Gastroesophageal sphincter (tissue), 4 donors: ENCODE measurements around the gene FGF16. TPM values are rescaled to one million over a fixed set of nuclear protein-coding genes. Genes with fewer than 3 reads are reported as not detected.

ENCODE experiments used
- ATAC-seq: fragments of 150-250 bp; one replicate; pipeline ENCODE4 v1.9.1; 2016; ENCODE audit warnings: mild to moderate bottlenecking, moderate library complexity
- H3K27ac ChIP-seq, 4 donors: fragments of 200-600 bp; sonication (generic) in 3 of 4; 1 replicate in 3 of 4; 2 replicates in 1 of 4; pipeline ENCODE4 v1.5.1; 2016 to 2019
- H3K27me3 ChIP-seq: fragments of 200-600 bp; sonication (generic); one replicate; pipeline ENCODE4 v1.5.1; 2019
- H3K36me3 ChIP-seq, 2 donors: fragments of 200-600 bp; sonication (generic); one replicate each; pipeline ENCODE4 v1.5.1; 2019; ENCODE audit warnings: control low read depth in 1 of 2
- H3K4me1 ChIP-seq, 3 donors: fragments of 200-600 bp; sonication (generic); 1 replicate in 2 of 3; 2 replicates in 1 of 3; pipeline ENCODE4 v1.5.1; 2016 to 2019; ENCODE audit warnings: control low read depth in 2 of 3
- H3K4me3 ChIP-seq, 2 donors: fragments of 200-600 bp; sonication (generic); one replicate each; pipeline ENCODE4 v1.5.1; 2019; ENCODE audit warnings: mild to moderate bottlenecking in 1 of 2, moderate library complexity in 1 of 2
- H3K9me3 ChIP-seq, 3 donors: fragments of 200-600 bp; sonication (generic); one replicate each; pipeline ENCODE4 v1.5.1; 2017 to 2019; ENCODE audit warnings: control low read depth in 2 of 3
- EP300 ChIP-seq: sonication (generic); formaldehyde crosslinking; IDR thresholded peaks from one replicate; pipeline ENCODE4 v1.6.1; 2017; ENCODE audit warnings: antibody characterized with exemption, mild to moderate bottlenecking
- POLR2A ChIP-seq, 2 donors: fragments of 450-650 bp; IDR thresholded peaks; one replicate each; pipeline ENCODE4 v1.6.1; 2017; ENCODE audit warnings: antibody characterized with exemption in 2 of 2, mild to moderate bottlenecking in 2 of 2, moderate library complexity in 1 of 2
- POLR2AphosphoS5 ChIP-seq: sonication (generic); formaldehyde crosslinking; IDR thresholded peaks from one replicate; pipeline ENCODE4 v1.6.1; 2017; ENCODE audit warnings: antibody characterized with exemption
- WGBS, 2 donors: methylation state at CpG; one replicate each; pipeline ENCODE4 v1.1.5; 2018; ENCODE audit warnings: low coverage in 1 of 2; 5-methylcytosine and 5-hydroxymethylcytosine counted together
- total RNA-seq, 4 donors: library from RNA; depleted of rRNA; stranded (reverse); fragments of >200 nt; gene quantifications; one replicate each; pipeline ENCODE4 v1.1.0, GENCODE V29; 2016
- TF ChIP-seq, protein P1 (sequence below), 4 experiments: fragments of 200-600 bp in 2 of 4; fragments of 450-650 bp in 2 of 4; sonication (generic) in 1 of 4; IDR thresholded peaks; one replicate each; pipeline ENCODE4 v1.5.1; 2017 to 2019; ENCODE audit warnings: antibody characterized with exemption in 4 of 4, mild to moderate bottlenecking in 2 of 4, moderate library complexity in 2 of 4

FGF16 gene
- total RNA-seq, 4 donors from 2014 or later, result 0.23 TPM; not detected in 3

DNA sequence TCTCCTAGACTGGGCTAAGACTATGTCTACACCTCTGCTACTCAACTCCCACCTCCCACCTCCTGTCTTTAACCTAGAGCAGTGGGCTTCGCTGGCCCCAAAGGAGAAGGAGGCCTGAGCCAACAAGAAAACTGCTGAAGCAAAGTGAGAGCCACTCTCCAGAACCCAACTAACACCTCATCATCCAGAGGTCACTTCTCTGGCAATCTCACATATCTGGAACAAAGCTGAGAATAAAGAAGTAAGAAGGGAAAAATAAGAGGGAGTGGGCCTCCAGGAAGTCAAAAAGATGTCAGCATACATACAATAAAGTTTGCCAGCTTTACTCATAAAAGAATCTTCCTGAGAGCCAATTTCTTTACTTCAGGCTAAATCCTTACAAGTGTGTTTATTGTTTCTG is 18.6 kb upstream of the FGF16 start:
- no peak overlapping the region for H3K4me3 ChIP-seq
- H3K36me3 ChIP-seq, result no peaks in the 10 kb centered on the region
- peak overlapping the region in 1 of 4 donors; percentile 10 for H3K27ac ChIP-seq
- H3K4me1 ChIP-seq, result no peaks in the 10 kb centered on the region
- no peaks in the 10 kb centered on the region for H3K9me3 ChIP-seq
- H3K27me3 ChIP-seq, result no peaks in the 10 kb centered on the region
- TF ChIP-seq POLR2A (IDR thresholded peaks at IDR 0.05), result no peak
- TF ChIP-seq POLR2AphosphoS5, result no peak
- no peak for TF ChIP-seq EP300
- TF ChIP-seq, protein P1, sequence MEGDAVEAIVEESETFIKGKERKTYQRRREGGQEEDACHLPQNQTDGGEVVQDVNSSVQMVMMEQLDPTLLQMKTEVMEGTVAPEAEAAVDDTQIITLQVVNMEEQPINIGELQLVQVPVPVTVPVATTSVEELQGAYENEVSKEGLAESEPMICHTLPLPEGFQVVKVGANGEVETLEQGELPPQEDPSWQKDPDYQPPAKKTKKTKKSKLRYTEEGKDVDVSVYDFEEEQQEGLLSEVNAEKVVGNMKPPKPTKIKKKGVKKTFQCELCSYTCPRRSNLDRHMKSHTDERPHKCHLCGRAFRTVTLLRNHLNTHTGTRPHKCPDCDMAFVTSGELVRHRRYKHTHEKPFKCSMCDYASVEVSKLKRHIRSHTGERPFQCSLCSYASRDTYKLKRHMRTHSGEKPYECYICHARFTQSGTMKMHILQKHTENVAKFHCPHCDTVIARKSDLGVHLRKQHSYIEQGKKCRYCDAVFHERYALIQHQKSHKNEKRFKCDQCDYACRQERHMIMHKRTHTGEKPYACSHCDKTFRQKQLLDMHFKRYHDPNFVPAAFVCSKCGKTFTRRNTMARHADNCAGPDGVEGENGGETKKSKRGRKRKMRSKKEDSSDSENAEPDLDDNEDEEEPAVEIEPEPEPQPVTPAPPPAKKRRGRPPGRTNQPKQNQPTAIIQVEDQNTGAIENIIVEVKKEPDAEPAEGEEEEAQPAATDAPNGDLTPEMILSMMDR (IDR thresholded peaks at IDR 0.05), result no peak
- WGBS, 2 donors, result 60% methylated on average over 1 of the region's 1 CpG; no CpG with 5 or more reads in 1 of the 2 donors
- no peak for ATAC-seq

DNA sequence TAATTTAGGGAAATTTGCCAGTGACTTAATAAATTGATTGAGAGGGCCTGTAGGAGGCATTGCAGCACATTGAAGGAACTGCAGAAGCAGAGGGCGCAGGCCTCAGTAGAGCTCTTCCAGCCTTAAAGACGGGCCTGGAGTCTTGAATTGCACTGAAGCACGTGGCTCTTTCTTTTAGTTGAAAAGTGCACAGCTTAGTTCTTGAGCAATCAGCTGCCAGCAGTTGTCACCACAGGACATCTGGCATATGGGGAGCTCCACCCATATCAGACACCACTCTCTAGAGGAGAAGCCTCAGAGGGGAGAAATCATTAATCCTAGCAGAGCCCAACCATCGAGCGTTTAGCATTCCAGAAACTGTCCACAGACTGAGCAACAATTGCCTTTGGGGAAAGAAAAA is 16.0 kb upstream of the FGF16 start:
- Histone ChIP-seq H3K27me3 (no peaks in the 10 kb centered on the region), H3K27ac (no peak overlapping the region), H3K4me1 (no peaks in the 10 kb centered on the region), H3K4me3 (no peak overlapping the region), H3K36me3 (no peaks in the 10 kb centered on the region), H3K9me3 (no peaks in the 10 kb centered on the region)
- 17 to 30% methylated on average over 2 of the region's 5 CpGs for WGBS, 2 donors
- ATAC-seq, result peak; percentile 84
- TF ChIP-seq, protein P1 (IDR thresholded peaks at IDR 0.05), result no peak
- TF ChIP-seq POLR2A (IDR thresholded peaks at IDR 0.05) (no peak), POLR2AphosphoS5 (no peak), EP300 (no peak)

DNA sequence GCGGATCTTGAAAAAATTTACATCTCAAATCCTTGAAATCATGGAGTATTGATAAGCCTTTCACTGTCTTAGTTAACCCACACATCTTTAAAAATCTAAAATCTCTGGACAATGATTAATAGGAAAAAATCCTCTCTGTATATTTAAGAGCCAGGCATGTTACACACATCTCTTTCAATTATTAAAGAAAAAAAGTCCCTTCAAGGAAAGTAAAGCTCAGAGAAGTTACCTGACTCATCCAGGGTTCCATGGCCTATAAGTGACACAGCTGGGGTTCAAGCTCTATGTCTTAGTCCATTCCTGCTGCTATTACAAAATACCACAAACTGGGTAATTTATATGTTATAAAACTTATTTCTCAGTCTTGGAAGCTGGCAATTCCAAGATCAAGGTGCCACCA is 14.2 kb upstream of the FGF16 start:
- H3K4me3 ChIP-seq, result no peak overlapping the region
- 67 to 100% methylated on average over 1 of the region's 1 CpG for WGBS, 2 donors
- no peak for TF ChIP-seq POLR2AphosphoS5

DNA sequence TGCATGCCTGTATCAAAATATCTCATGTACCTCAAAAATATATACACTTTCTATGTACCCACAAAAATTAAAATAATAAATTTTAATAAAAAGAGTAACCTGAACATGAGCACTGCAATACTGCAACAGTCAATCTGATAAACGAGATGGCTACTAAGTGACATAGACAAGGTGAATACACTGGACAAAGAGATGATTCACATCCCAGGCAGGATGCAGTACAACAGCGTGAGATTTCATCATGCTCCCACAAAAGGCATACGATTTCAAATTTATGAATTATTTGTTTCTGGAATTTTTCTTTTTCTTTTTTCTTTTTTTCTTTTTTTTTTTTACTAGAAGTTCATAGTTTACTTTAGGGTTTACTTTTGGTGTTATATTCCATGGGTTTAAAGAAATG is 12.2 kb upstream of the FGF16 start:
- ATAC-seq, result no peak
- Histone ChIP-seq H3K27me3 (no peaks in the 10 kb centered on the region), H3K4me3 (no peak overlapping the region), H3K4me1 (no peaks in the 10 kb centered on the region), H3K36me3 (no peaks in the 10 kb centered on the region), H3K27ac (no peak overlapping the region), H3K9me3 (no peaks in the 10 kb centered on the region)
- TF ChIP-seq, protein P1 (IDR thresholded peaks at IDR 0.05), result no peak
- TF ChIP-seq POLR2A (IDR thresholded peaks at IDR 0.05) (no peak), POLR2AphosphoS5 (no peak), EP300 (no peak)
- WGBS, 2 donors, result 67 to 88% methylated on average over 3 of the region's 3 CpGs

More for the DNA sequence above, 14.2 kb upstream of the FGF16 start:
- Histone ChIP-seq H3K9me3 (no peaks in the 10 kb centered on the region), H3K27me3 (no peaks in the 10 kb centered on the region), H3K36me3 (no peaks in the 10 kb centered on the region), H3K27ac (no peak overlapping the region), H3K4me1 (no peaks in the 10 kb centered on the region)
- ATAC-seq, result no peak

DNA sequence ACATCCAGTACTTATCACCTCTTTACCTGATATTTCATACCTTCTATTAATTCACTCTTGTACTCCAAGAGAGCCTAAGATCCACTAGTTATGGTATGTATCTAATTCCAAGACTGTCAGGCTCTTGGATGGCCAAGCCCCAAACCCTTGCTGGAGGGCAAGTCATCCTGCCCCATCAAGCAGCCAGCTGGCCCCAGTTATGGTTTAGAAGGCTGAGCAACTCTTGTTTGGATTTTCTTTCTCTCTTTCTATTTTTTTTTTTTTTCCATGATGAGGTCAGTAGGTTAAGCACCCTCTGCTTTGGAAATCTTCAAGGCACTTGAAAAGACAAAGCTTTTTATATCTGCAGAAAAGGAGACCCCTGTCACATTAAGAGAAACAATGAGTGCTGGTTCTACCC is 10.9 kb upstream of the FGF16 start:
- no peaks in the 10 kb centered on the region for H3K36me3 ChIP-seq
- no peak overlapping the region for H3K4me3 ChIP-seq
- no peak overlapping the region for H3K27ac ChIP-seq
- ATAC-seq, result no peak
- H3K9me3 ChIP-seq, result no peaks in the 10 kb centered on the region
- H3K27me3 ChIP-seq, result no peaks in the 10 kb centered on the region
- H3K4me1 ChIP-seq, result no peaks in the 10 kb centered on the region
- TF ChIP-seq POLR2A (IDR thresholded peaks at IDR 0.05) (no peak), POLR2AphosphoS5 (no peak), EP300 (no peak)
- TF ChIP-seq, protein P1 (IDR thresholded peaks at IDR 0.05), result no peak
